Frontal cortex (tissue), 4 donors: ENCODE results near the gene MAEA. TPM values are rescaled to one million over a fixed set of nuclear protein-coding genes. Genes with fewer than 3 reads are reported as not detected.

Source experiments
- DNase-seq, 2 donors: peaks; one replicate each; pipeline ENCODE4 v3.0.0; 2012; ENCODE audit warnings: low spot score in 2 of 2
- FAIRE-seq: peaks from 2 replicates; lab custom pipeline; 2012; peaks lifted over from hg19 to GRCh38; lab: Jason Lieb, UNC
- total RNA-seq: library from RNA; depleted of rRNA; stranded (reverse); fragments of >200 nt; gene quantifications from one replicate; pipeline ENCODE4 v1.2.3, GENCODE V29; 2014
- donor health status: control.
- donor health status: control.
- donor health status: control.

The MAEA gene
- total RNA-seq, 1 donor from 2014 or later: 31.4 TPM

DNA sequence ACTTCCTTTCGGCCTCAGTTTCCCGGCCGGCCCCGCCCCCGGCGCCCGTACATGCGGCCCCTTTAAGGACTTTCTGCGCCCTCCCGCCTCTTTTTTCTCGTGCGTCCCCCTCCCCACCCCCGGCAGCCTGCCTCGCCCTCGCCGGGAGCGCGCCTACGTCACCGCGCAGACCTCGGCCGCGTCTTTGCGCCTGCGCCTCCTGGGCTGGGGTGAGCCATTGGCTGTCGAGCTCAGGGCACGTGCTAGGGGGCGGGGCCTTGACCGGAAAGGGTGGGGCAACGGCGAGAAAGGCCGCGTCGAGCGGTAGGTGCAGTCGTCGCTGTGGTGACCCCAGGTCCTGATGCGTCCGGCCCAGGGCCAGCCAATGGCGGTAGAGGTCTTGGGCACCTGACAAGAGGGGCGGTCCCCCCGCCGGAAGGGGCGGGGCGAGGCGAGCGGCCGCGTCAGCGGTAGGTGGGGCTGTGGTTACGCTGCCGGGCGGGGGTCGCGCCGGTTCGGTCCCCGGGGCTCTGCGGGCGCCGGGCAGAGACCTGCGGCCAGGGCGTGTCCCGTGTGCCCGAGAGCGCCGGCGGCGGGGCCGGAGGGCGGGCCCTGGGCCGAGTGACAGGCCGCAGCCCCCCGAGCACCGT lies 57.2 kb downstream of the MAEA start, which contains the start of gene UVSSA:
TSS of gene UVSSA (plus strand) at position 428 of the 629 bp plus-strand sequence. CDS start 884 bp downstream, outside the sequence.
- FAIRE-seq: peak; percentile 69

DNA sequence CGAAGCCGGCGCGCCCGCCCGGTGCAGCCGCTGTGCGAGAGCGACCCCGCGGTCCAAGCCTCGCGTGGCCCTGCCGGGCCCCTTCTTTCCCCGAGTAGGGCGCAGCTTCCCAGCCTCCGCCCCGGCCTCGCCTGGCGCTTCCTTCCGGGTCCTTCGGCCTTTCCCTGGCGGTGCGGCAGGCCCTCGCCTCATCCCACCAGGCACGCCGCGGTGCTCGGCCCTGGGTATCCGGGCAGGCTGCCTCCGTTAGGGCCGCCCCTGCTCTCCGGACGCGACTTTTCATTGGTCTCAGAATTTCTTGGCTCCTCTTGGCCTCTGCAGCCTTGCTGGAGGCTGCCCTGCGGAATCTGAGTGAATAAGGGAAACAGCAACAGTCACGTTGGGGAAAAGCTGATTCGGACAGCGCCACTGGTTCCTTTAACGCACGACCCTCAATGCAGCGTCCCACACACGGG lies 57.7 kb downstream of the MAEA start:
- no peak for FAIRE-seq
- peak; percentile 60 to 64 for DNase-seq

More for the DNA sequence above, 57.2 kb downstream of the MAEA start, which contains the start of gene UVSSA:
- DNase-seq: peak; percentile 100

DNA sequence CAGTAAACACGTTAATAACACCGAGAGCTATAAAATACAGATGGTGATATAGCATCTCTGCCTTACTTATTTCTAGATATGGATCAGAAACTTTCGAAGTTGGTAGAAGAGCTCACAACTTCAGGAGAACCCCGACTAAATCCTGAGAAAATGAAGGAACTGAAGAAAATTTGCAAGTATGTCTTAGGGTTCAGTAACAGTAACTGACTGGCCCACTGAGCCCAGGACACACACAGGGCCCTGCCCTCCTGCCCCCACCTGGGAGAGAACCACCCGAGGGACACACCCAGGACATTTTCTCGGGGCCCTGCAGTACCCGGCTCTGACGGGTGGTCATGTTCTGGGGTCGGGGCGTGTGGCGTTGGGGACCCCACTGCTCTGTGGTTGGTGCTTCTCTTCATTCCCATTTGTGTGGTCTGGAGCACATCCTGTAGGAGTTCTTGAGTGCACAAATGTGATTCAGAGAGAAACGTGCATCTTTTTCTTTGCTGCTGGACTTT lies 58.4 kb downstream of the MAEA start:
- FAIRE-seq (no peak), DNase-seq (no peak)

GRCh38 chr4:1348746-1349145 lies 59.1 kb downstream of the MAEA start:
- DNase-seq (no peak), FAIRE-seq (no peak)

- no peak for FAIRE-seq
Measured at GRCh38 chr4:1349359-1350168, 59.9 kb downstream of the MAEA start.

GRCh38 chr4:1350169-1350520 lies 60.5 kb downstream of the MAEA start:
- DNase-seq (no peak), FAIRE-seq (no peak)

More at GRCh38 chr4:1349359-1350168, 59.9 kb downstream of the MAEA start:
- no peak for DNase-seq

- peak; percentile 76 to 83 for DNase-seq
- no peak for FAIRE-seq
Measured at GRCh38 chr4:1351854-1352566, 62.3 kb downstream of the MAEA start.

DNA sequence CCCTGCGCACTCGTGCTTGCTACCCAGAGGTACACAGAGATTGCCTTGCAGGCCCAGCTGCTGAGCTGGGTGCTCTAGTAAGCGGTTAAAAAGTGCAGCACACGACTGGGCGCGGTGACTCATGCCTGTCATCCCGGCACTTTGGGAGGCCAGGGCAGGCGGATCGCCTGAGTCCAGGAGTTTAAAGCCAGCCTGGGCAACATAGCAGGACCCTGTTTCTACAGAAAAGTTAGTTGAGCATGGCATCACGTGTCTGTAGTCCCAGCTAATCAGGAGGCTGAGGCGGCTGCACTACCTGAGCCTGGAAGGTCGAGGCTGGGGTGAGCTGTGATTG lies 62.8 kb downstream of the MAEA start:
- DNase-seq (no peak), FAIRE-seq (no peak)

DNA sequence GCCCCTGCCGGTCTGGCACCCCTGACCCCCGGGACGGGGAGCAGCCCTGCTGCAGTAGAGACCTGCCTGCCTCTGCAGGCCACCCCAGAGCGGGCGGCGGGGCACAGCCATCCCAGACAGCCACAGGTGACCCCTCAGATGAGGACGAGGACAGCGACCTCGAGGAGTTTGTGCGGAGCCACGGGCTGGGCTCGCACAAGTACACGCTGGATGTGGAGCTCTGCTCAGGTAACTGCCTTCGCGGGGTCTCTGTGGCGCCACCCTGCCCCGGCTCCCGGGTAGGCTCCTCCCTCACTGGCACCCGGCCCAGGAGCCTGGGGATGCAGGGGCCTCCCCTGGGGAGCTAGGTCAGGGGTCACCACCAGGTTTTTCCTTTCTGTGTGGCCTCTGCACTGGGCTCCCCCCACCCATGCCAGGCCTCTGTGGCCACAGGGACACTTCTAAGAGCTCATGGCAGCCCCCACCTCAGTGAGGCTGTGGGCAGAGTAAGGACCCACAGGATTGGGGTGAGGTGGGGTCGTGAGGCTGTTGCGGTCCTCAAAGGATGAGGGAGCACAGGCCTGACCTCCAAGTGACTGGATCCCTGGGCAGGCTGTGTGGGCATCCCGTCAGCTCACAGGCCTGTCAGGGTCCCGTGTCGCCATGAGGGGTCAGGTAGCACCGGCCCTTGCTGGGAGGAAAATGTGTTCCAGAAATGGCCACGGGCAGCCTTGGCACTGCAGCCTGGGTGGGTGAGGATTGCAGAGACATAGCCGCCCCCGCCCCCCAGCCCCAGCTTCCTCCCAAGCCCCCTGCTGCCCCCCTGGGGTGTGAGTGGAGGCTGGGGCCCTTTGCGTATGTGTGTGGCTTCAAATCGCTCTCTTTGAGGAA lies 63.7 kb downstream of the MAEA start:
- DNase-seq (no peak), FAIRE-seq (no peak)

DNA sequence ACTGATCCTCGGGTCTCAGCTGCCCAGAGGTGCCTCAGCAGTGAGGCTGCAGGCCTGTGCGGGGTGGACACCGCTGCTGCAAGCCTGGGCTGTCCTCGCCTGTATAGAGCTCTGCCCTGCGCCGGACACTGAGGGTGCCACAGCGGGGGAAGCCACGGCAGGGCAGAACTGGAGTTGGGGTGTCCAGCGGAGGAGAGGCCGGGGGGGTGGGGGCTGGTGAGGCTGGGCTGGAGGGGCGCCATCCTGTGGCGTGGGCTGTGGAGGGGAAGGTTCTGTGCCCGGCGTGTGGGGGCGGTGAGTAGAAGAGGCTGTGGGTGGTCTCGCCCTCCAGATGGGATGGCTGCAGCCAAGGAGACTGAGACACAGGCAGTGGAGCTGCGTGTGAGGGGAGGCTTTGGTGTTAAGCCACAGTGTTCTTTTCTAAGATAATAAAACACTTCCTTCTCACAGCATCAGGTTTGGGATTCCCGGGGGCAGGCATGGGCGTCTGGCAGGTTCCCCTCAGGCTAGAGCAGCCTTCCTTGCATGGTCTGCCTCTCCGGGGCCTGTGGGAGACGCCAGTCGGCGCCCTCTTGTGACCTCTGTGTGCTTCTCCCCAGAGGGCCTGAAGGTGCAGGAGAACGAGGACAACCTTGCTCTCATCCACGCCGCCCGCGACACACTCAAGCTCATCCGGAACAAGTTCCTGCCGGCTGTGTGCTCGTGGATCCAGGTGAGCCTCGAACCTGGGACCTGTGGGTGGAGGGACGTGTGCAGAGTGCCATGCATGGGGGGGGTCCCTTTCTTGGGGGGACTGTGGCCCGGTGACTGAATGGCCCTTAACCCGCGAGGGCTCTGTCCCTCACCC lies 64.7 kb downstream of the MAEA start:
- no peak for DNase-seq
- FAIRE-seq: no peak

DNA sequence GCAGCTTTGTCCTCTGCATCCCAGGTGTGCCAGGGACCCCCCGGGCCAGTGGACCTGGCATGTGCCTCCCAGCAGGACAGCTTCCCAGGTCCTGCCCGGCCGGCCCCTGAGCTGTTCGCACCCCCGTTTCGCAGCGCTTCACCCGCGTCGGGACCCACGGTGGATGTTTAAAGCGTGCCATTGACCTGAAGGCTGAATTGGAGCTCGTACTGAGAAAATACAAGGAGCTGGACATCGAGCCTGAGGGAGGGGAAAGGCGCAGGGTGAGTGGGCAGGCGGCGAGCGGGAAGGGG lies 65.2 kb downstream of the MAEA start:
- no peak for DNase-seq
- no peak for FAIRE-seq

DNA sequence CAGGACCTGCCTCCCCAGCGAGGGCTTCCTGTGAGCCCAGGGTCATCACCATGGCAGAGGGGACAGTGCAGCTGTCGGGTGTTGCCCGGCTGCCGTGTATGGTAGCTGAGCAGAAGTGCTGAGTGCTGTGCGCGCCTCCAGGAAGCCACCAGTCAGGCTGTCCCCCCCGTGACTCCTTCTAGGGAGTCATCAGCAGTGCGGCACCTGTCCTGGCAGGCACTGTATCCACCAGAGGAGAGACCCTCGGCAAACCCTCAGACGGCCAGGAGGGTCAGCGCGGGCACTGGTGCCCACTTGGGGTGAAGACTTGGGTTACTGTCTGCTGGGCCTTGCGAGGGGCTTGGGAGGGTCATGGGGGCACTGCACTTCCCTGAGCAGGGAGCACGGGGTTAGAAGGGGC lies 65.7 kb downstream of the MAEA start:
- no peak for DNase-seq
- FAIRE-seq: no peak

DNA sequence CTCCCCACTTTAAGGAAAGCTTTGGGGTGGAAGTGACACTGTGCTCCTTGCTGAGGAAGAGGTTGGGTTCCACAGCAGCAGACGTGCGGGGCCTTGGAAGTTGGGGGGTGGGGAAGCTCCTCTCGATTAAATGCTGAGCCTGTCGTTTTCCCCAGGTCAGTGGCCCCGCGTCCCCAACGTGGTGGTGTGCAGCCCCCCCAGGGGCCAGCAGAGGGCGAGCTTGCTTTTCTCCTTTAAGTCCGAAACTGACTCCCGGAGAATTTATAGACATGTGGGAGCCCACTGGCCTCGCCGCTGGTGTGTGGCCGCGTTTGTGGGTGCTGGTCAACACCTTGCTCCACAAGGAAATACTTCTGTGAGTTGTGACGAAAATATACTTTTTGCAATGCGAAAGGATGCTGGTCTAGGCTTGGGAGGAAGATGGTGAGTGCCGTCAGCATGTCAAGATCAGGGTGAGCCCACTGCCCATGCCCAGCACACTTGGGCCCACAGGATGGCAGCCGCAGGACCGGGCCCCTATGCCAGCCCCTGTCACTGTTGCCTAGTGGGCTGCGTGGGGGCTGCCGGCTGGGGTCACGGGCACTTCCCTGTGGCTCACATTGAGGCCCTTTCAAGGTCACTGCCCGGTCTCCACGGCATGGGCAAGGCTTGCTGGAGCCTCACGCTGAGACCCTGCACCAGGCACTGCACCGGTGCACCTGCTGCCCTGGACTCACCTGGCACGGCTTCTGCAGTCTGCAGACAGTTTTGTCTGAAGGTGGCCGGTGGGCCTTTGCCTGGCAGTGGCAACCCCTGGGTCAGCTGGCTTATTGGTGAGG lies 66.7 kb downstream of the MAEA start:
- no peak for FAIRE-seq
- DNase-seq: peak; percentile 77 to 83

- FAIRE-seq (no peak), DNase-seq (peak; percentile 64 to 70)
Measured at GRCh38 chr4:1357356-1358248, 67.9 kb downstream of the MAEA start.

DNA sequence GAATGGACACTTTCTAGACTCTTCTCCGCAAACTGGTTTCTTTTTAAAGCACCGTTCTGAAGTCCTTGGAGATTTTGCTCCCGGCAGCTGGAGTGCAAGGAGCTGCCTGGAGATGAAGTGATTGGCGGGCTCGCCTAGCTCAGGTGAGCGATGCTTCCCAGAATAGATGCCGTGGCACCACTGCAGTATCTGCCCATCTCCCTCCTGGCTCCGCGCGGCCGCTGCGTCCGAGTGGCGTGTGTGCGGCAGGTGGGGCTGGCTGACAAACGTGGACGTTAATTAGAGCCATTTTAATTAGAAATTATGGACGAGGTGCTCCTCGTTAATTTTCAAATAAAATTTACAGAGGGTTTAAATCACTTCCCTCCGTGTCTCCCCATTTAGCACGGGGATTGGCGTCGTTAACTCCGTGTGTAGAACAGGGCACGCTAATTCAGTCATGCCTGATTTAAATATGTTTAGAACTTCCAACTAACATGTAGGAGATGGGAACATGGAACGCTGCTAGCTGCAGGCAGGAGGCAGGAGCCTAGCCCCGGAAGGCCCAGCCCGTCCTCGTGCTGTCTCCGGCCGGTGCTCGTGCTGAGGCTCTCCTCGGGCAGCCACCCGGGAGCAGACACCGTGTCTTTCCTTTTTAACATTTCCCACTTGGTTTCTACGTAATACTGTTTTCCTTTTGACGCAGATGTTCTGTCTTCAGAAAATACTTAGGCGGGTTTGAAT lies 68.9 kb downstream of the MAEA start:
- DNase-seq: no peak
- no peak for FAIRE-seq

- FAIRE-seq (no peak), DNase-seq (no peak)
Measured at GRCh38 chr4:1359144-1359501, 69.4 kb downstream of the MAEA start.

- no peak for FAIRE-seq
- no peak for DNase-seq
Measured at GRCh38 chr4:1359976-1360375, 70.3 kb downstream of the MAEA start.
